Right hindlimb (tissue), 1 donor: ENCODE results near the gene QPRT.
"Not testable (repeated sequence)": the region's sequence is repeated elsewhere in the genome, so short reads cannot be mapped to it uniquely, and the experiment has no call there.

Experiments
- DNase-seq: peaks from one replicate; pipeline ENCODE4 v3.0.0-alpha.2; 2018

Gene QPRT

GRCh38 chr16:29694384-29695195, 15.6 kb downstream of the QPRT start:
- DNase-seq = peak; percentile 81

DNA sequence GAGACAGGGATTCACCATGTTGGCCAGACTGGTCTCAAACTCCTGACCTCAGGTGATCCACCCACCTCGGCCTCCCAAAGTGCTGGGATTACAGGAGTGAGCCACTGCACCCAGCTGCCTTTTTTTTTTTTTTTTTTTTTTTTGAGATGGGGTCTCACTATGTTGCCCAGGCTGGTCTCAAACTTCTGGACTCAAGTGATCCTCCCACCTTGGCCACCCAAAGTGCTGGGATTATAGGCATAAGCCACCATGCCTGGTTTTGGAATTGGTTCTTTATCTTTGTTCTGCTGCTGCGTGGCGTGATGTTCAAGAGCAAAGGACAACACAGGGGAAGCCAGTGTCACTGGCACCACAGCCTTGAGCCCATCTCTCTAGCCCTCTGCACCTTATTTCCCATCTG, 16.7 kb downstream of the QPRT start:
- DNase-seq = not testable (repeated sequence)

DNA sequence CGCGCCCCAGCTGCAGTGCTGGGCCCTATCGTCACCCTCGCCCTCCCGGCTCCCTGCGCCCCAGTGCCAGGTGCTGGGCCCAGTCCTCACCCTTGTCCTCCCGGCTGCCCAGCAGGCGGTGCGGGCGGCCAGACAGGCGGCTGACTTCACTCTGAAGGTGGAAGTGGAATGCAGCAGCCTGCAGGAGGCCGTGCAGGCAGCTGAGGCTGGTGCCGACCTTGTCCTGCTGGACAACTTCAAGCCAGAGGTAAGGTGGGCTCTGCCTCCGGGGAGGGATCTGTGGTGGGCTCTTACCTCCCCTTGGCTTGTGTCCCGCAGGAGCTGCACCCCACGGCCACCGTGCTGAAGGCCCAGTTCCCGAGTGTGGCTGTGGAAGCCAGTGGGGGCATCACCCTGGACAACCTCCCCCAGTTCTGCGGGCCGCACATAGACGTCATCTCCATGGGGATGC, 17.9 kb downstream of the QPRT start:
- DNase-seq = no peak

DNA sequence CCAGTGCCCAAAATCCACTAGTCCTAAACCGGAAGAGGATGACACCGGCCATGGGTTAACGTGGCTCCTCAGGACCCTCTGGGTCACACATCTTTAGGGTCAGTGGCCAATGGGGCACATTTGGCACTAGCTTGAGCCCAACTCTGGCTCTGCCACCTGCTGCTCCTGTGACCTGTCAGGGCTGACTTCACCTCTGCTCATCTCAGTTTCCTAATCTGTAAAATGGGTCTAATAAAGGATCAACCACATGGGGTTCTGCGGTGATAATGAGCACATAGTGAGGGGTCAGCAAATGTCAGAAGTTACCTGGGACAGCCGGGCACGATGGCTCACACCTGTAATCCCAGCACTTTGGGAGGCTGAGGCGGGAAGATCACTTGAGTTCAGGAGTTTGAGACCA, 18.4 kb downstream of the QPRT start:
- no peak for DNase-seq

DNA sequence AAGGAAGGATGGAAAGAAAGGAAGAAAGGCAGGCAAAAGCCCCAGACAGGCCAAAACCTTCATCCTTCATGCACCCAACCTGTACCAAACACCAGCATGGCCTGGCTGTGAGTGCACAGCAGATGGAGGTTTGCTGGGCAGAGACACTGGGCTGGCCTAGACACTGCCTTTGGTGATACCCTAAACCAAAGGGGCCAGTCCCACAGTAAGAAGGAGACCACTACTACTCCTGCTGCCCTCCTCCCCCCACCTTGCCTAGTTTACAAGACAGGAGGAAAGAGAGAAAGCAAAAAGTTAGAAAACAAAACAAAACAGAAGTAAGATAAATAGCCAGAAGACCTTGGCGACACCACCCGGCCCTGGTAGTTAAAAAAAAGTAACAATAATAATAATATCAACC, 19.1 kb downstream of the QPRT start:
- no peak for DNase-seq

DNA sequence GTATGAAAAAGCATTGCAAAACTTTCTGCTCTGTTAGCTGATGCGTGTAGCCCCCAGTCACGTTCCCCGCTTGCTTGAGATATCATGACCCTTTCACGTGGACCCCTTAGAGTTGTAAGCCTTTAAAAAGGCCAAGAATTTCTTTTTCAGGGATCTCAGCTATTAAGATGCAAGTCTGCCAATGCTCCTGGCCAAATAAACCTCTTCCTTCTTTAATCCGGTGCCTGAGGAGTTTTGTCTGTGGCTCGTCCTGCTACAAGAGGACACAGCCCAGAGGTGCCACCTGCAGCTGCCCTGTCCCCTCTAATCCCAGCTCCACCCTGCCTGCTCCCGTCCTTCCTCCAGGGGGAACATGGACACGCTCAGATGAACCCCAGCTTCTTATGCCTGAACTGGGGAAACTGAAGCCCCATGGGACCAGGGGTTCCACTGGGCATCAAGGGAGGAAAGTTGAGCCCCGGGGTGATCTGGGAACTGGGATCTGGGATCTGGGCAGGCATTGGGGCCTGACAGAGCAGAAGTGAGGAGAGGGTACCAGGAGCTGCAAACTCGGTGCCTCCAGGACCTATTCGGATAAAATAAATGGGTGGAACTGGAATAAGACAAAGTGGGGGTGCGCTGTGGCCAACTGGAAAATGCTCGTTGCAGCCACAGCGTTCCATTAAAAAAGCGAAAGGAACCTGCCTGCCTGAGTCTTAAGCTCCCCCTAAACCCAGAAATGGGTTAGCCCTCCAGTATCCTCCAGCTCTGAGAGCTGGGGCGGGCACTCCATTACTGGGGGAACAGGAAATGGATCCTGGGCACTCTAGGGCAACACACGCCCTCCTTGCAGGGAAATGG, 19.7 kb downstream of the QPRT start:
- DNase-seq = no peak

- DNase-seq = no peak
Measured at GRCh38 chr16:29699324-29700219, 20.6 kb downstream of the QPRT start.

DNA sequence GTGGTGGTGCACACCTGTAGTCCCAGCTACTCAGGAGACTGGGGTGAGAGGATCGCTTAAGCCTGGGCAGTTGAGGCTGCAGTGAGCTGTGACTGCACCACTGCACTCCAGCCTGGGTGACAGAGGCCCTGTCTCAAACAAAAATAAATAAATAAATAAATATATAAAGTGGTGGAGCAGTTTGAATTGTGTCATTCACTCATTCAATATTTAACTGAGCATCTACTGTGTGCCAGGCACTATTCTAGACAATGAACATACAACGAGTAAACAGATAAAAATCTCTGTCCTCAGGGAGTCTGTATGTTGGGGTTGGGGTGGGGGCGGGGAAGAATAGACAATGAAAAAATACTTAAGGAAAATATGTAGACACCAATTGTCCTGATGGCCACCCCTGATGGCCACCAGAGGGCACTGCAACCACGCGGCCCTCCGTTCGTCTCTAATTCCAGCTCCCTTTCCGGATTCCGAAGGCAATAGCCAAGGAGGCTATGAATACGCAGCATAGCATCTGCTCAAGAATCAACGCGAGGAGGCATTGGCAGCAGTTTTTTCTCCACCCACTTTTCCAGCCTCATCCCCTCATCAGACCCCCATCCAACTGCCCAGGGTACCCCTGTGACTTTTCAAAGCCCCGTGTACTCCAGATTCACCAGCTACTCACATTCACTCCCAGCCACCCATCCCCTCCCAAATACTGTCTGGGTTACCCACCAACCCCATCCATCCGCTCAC, 21.4 kb downstream of the QPRT start:
- peak; percentile 73 for DNase-seq

- DNase-seq = no peak
Measured at GRCh38 chr16:29701214-29701555, 22.2 kb downstream of the QPRT start.

DNA sequence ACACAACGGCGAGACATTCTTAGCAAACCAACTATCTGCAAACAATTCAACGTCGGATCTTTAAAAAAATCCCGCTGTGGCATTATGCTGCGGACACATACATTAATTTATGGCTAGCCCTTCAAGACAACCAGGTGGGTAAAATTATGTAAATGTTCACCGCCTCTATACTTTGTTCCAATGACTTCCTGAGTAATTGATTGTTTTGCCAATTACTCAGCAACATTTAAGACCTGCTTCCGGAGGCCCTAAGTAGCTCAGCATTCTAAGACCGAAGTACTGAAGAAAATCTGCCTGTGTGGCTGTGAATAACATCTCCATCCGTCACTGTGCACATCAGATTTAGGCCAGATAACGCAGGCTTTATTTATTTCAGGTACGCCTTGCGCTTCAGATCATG, 23.3 kb downstream of the QPRT start:
- no peak for DNase-seq

DNA sequence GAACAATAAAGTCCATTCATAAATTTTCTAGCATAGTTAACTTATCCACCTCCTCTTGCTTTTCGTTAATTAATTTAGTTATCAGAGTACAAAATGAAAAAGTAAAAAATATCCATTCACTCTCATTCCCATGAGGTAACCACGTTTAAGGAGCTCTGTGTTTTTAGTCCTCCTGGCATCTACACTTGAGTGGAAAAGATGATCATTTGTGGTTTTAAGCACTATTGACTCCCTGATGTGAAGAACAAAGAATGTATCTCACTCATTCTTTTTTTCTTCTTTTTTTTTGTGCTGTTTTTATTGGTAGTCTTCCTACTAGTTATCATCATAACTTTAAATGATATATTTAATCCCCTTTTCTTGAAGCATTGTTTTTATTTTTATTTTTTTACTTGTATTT, 26.1 kb downstream of the QPRT start:
- no peak for DNase-seq

GRCh38 chr16:29707160-29707559, 28.2 kb downstream of the QPRT start:
- DNase-seq = not testable (repeated sequence)

GRCh38 chr16:29708917-29709600, 30.1 kb downstream of the QPRT start:
- no peak for DNase-seq

- DNase-seq = not testable (repeated sequence)
Measured at GRCh38 chr16:29709657-29710056, 30.7 kb downstream of the QPRT start.

- no peak for DNase-seq
Measured at GRCh38 chr16:29710227-29711219, 31.5 kb downstream of the QPRT start.

DNA sequence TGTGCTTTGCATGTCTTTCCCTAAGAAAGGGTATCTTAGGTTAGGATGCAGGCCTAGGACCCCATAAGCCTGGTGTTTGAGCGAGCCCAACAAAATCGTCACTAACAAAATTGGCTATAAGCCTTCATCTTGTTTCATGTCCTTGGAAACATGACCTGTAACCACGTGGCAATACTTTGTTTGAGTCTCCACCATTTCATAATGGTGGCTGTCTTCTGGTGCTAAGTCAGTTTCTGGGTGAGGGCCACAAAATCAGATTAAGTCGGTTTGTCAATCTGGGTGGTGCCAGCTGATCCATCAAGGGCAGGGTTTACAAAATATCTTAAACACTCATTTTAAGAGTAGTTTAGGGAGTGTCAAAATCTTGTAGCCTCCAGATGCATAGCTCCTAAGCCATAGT, 33.8 kb downstream of the QPRT start:
- no peak for DNase-seq

- no peak for DNase-seq
Measured at GRCh38 chr16:29714396-29714795, 35.4 kb downstream of the QPRT start.

DNA sequence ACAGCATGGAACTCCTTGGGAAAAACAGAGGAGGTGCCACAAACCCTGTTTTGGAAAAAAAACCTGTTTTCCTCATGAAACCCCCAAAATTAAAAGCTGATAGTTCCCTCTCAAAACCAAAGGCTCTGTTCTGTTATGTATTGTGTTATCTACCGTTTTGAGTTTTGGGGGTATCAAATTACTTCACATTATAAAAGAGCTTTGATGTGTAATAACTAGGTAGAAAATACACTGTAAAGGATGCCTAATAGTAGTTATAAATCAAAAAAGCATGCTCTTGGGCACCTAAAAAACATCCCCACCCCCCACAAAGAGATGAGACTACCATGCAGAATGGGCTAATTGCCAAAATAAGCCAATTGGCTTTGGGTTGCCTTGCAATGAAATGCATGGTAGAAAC, 36.0 kb downstream of the QPRT start:
- DNase-seq = no peak

- no peak for DNase-seq
Measured at GRCh38 chr16:29717113-29717512, 38.1 kb downstream of the QPRT start.

- DNase-seq = no peak
Measured at GRCh38 chr16:29719063-29719462, 40.1 kb downstream of the QPRT start.
